ENCODE data around the gene TBX18.

TBX18 gene

GRCh38 chr6:84772428-84773132, 8.2 kb upstream of the TBX18 start:
- no peak for DNase-seq

GRCh38 chr6:84771756-84772356, 7.5 kb upstream of the TBX18 start:
- no peak for DNase-seq

GRCh38 chr6:84771125-84771755, 6.8 kb upstream of the TBX18 start:
- DNase-seq, result no peak

GRCh38 chr6:84770521-84770920, 6.1 kb upstream of the TBX18 start:
- no peak for DNase-seq

GRCh38 chr6:84769306-84769705, 4.9 kb upstream of the TBX18 start:
- no peak for DNase-seq

- no peak for DNase-seq
Measured at GRCh38 chr6:84768442-84769174, 4.2 kb upstream of the TBX18 start.

GRCh38 chr6:84767526-84768201, 3.3 kb upstream of the TBX18 start:
- DNase-seq, result no peak

- DNase-seq, result no peak
Measured at GRCh38 chr6:84766799-84767525, 2.6 kb upstream of the TBX18 start.

- no peak for DNase-seq
Measured at GRCh38 chr6:84766118-84766798, 1.9 kb upstream of the TBX18 start.

GRCh38 chr6:84763886-84764331, 489 bp downstream of the TBX18 start:
- no peak for DNase-seq

- no peak for DNase-seq
Measured at GRCh38 chr6:84763003-84763885, 1.2 kb downstream of the TBX18 start.

GRCh38 chr6:84762220-84763002, 2.0 kb downstream of the TBX18 start:
- DNase-seq, result no peak

- no peak for DNase-seq
Measured at GRCh38 chr6:84758486-84758885, 5.9 kb downstream of the TBX18 start.

GRCh38 chr6:84756877-84757276, 7.5 kb downstream of the TBX18 start:
- DNase-seq, result no peak

GRCh38 chr6:84756466-84756865, 7.9 kb downstream of the TBX18 start:
- no peak for DNase-seq

GRCh38 chr6:84753173-84753572, 11.2 kb downstream of the TBX18 start:
- no peak for DNase-seq

GRCh38 chr6:84752118-84752850, 12.1 kb downstream of the TBX18 start:
- no peak for DNase-seq

GRCh38 chr6:84749181-84749580, 15.2 kb downstream of the TBX18 start:
- no peak for DNase-seq

GRCh38 chr6:84748376-84748775, 16.0 kb downstream of the TBX18 start:
- DNase-seq, result no peak

Measured in activated CD4-positive, alpha-beta T cell treated with anti-CD3 and anti-CD28 coated beads, Interleukin-10, Interleukin-2, amounts not matched to agents 100 ng/mL and 50 ng/mL, durations not matched to agents 16 hours and 8 hours (primary cell).